IMR-90 (cell line): ENCODE data around the gene OR51E1. TPM values are rescaled to one million over a fixed set of nuclear protein-coding genes. Genes with fewer than 3 reads are reported as not detected.

ENCODE experiments used
- ATAC-seq: fragments of 200-7000 bp; cut with Tn5 transposase; 2 replicates; pipeline ENCODE4 v1.9.1; 2020; ENCODE audit warnings: low read depth, mild to moderate bottlenecking, moderate library complexity
- BruUV-seq: library from RNA; stranded (reverse); fragments of 400-500 nt; replicated peaks from 2 replicates; lab custom pipeline; 2021; lab: Mats Ljungman, UMichigan
- CTCF ChIA-PET: fragments of 300-600 bp; formaldehyde crosslinking; extraction: SDS; loops from one replicate; lab custom pipeline; 2021; ENCODE audit warnings: antibody characterized with exemption; lab: Yijun Ruan, JAX
- POLR2A ChIA-PET: fragments of 300-600 bp; sonication (Branson Sonifier 250); formaldehyde crosslinking; loops from one replicate; lab custom pipeline; 2022; ENCODE audit warnings: antibody characterized with exemption; ENCODE audit not compliant: unreplicated experiment; lab: Charles Lee
- DNase-seq: peaks from one replicate; pipeline ENCODE4 v3.0.0; 2013
- H2AFZ ChIP-seq: replicated peaks from 2 replicates; pipeline ENCODE3; 2013; ENCODE audit warnings: low read length, mild to moderate bottlenecking; ENCODE audit not compliant: poor library complexity
- H2AK5ac ChIP-seq: 2 replicates; pipeline ENCODE4 v1.6.1; 2013; ENCODE audit warnings: low read depth, low read length, inconsistent platforms
- H2AK9ac ChIP-seq: replicated peaks from 2 replicates; pipeline ENCODE3; 2013; ENCODE audit warnings: mild to moderate bottlenecking, low read depth, low read length, moderate library complexity; ENCODE audit not compliant: poor library complexity
- H2BK120ac ChIP-seq: 2 replicates; pipeline ENCODE4 v1.6.1; 2013; ENCODE audit warnings: low read depth, low read length, inconsistent platforms
- H2BK15ac ChIP-seq: 3 replicates; pipeline ENCODE4 v1.6.1; 2013; ENCODE audit warnings: low read depth, low read length, inconsistent platforms
- H2BK20ac ChIP-seq: 2 replicates; pipeline ENCODE4 v1.6.1; 2013; ENCODE audit warnings: low read depth, mild to moderate bottlenecking, inconsistent platforms, low read length, moderate library complexity
- H2BK5ac ChIP-seq: 2 replicates; pipeline ENCODE4 v1.6.1; 2013; ENCODE audit warnings: mild to moderate bottlenecking, low read depth, low read length, inconsistent platforms; ENCODE audit not compliant: poor library complexity, severe bottlenecking
- H3K14ac ChIP-seq: replicated peaks from 2 replicates; pipeline ENCODE4 v1.6.1; 2013; ENCODE audit warnings: low read depth, low read length, inconsistent platforms
- H3K18ac ChIP-seq: 2 replicates; pipeline ENCODE4 v1.6.1; 2013; ENCODE audit warnings: low read depth, low read length, control low read depth
- H3K23ac ChIP-seq: 2 replicates; pipeline ENCODE4 v1.6.1; 2013; ENCODE audit warnings: low read depth, low read length, inconsistent platforms
- H3K27ac ChIP-seq: 2 replicates; pipeline ENCODE4 v1.5.1; 2013; ENCODE audit warnings: mild to moderate bottlenecking, control low read depth, low read length; ENCODE audit not compliant: insufficient read depth
- H3K27me3 ChIP-seq: 2 replicates; pipeline ENCODE4 v1.6.1; 2013; ENCODE audit warnings: low read length; ENCODE audit not compliant: control insufficient read depth, insufficient read depth
- H3K36me3 ChIP-seq: 2 replicates; pipeline ENCODE4 v1.6.1; 2013; ENCODE audit warnings: low read length, mixed read lengths; ENCODE audit not compliant: control insufficient read depth, insufficient read depth
- H3K4ac ChIP-seq: 2 replicates; pipeline ENCODE4 v1.6.1; 2013; ENCODE audit warnings: low read depth, low read length, inconsistent platforms
- H3K4me1 ChIP-seq: 2 replicates; pipeline ENCODE4 v1.6.1; 2013; ENCODE audit warnings: low read length, mixed read lengths; ENCODE audit not compliant: control insufficient read depth, insufficient read depth
- H3K4me2 ChIP-seq: 2 replicates; pipeline ENCODE4 v1.6.1; 2013; ENCODE audit warnings: low read depth, mild to moderate bottlenecking, control low read depth, low read length, moderate library complexity
- H3K4me3 ChIP-seq: 2 replicates; pipeline ENCODE4 v1.5.1; 2013; ENCODE audit warnings: low read depth, mild to moderate bottlenecking, control low read depth, low read length, moderate library complexity; ENCODE audit not compliant: insufficient read depth
- H3K56ac ChIP-seq: 2 replicates; pipeline ENCODE4 v1.6.1; 2013; ENCODE audit warnings: low read length, inconsistent platforms; ENCODE audit not compliant: insufficient read depth; ENCODE audit errors: extremely low read depth
- H3K79me1 ChIP-seq, 2 experiments: 2 replicates each; pipeline ENCODE4 v1.6.1; 2013; ENCODE audit warnings: low read length in 2 of 2, inconsistent platforms in 1 of 2, low read depth in 1 of 2
- H3K9ac ChIP-seq: 2 replicates; pipeline ENCODE4 v1.6.1; 2013; ENCODE audit warnings: low read depth, low read length, control low read depth
- H3K9me1 ChIP-seq: 2 replicates; pipeline ENCODE4 v1.6.1; 2013; ENCODE audit warnings: low read length, inconsistent platforms; ENCODE audit not compliant: insufficient read depth
- H3K9me3 ChIP-seq: 2 replicates; pipeline ENCODE4 v1.6.1; 2013; ENCODE audit warnings: low read length; ENCODE audit not compliant: control insufficient read depth, insufficient read depth
- H4K20me1 ChIP-seq: 2 replicates; pipeline ENCODE4 v1.6.1; 2013; ENCODE audit warnings: low read length, inconsistent platforms; ENCODE audit not compliant: insufficient read depth
- H4K5ac ChIP-seq: 2 replicates; pipeline ENCODE4 v1.6.1; 2013; ENCODE audit warnings: mild to moderate bottlenecking, low read depth, low read length, control low read depth
- H4K8ac ChIP-seq, 2 experiments: 2 replicates each; pipeline ENCODE4 v1.6.1; 2013; ENCODE audit warnings: low read depth in 2 of 2, low read length in 2 of 2, control low read depth in 1 of 2, inconsistent platforms in 1 of 2
- H4K91ac ChIP-seq: 2 replicates; pipeline ENCODE4 v1.6.1; 2013; ENCODE audit warnings: low read depth, low read length, inconsistent platforms; ENCODE audit not compliant: insufficient read depth
- CEBPB ChIP-seq: IDR thresholded peaks from 2 replicates; pipeline ENCODE4 v1.6.1; 2012; ENCODE audit warnings: low read depth, low read length, improper control_type of control experiment
- NFE2L2 ChIP-seq: fragments of 150-350 bp; IDR thresholded peaks from 2 replicates; pipeline ENCODE4 v1.6.1; 2016; ENCODE audit warnings: low read depth, mild to moderate bottlenecking, low read length
- USF2 ChIP-seq: fragments of 150-350 bp; IDR thresholded peaks from 2 replicates; pipeline ENCODE4 v1.6.1; 2017; ENCODE audit warnings: mild to moderate bottlenecking, antibody characterized with exemption, low read length, low read depth
- WGBS, 2 experiments: methylation state at CpG; one replicate each; pipeline versions ENCODE4 v1.1.5 to v1.1.7; 2013; ENCODE audit warnings: missing lambda C conversion rate in 2 of 2; ENCODE audit not compliant: insufficient read length in 1 of 2; ENCODE audit errors: extremely low coverage in 2 of 2; 5-methylcytosine and 5-hydroxymethylcytosine counted together
- dilution Hi-C: fragments of 300-500 bp; cut with HindIII; formaldehyde crosslinking; loops from one replicate; pipeline ENCODE4 v1.14.3; 2018; ENCODE audit warnings: low sequenced_read_pairs; ENCODE audit not compliant: unreplicated experiment
- in situ Hi-C: fragments of 300-500 bp; cut with MboI; formaldehyde crosslinking; loops from 3 replicates; pipeline ENCODE4 v1.14.3; 2019; ENCODE audit warnings: low sequenced_read_pairs, inconsistent platforms, mixed read lengths
- intact Hi-C: fragments of 100-400 bp; cut with micrococcal nuclease; formaldehyde crosslinking; loops from 2 replicates; pipeline ENCODE4 v1.10.0; 2022
- polyA plus RNA-seq, 3 experiments: library from polyadenylated mRNA; depleted of rRNA; stranded (reverse); fragments of >200 nt; gene quantifications; 2 replicates each; pipeline ENCODE4 v1.2.3, GENCODE V29; 2012; ENCODE audit warnings: low replicate concordance in 1 of 3
- total RNA-seq: library from RNA; depleted of rRNA; stranded (reverse); fragments of >200 nt; gene quantifications from 2 replicates; pipeline ENCODE4 v1.2.3, GENCODE V29; 2012

The OR51E1 gene
- total and polyA plus RNA-seq, 2 of the 4 experiments (the other 2 are of a cell fraction), result 0.02 TPM; not detected in 1

GRCh38 chr11:4664183-4664582 lies 20.4 kb downstream of the OR51E1 start:
- DNase-seq, result no peak
- H2AK9ac ChIP-seq, result no peak overlapping the region
- in situ Hi-C loops (no loop called here), dilution Hi-C loops (no loop called here), intact Hi-C loops (no loop called here)
- peaks cover 2% of the 10 kb centered on the region; the same call in 1 of the 2 replicates for H3K4me1 ChIP-seq
- H2AFZ ChIP-seq, result no peak overlapping the region
- no peak overlapping the region for H3K14ac ChIP-seq
- H2BK20ac ChIP-seq, result no peak overlapping the region
- ChIA-PET CTCF (no interaction called here), POLR2A (no interaction called here)
- H3K36me3 ChIP-seq, result no peaks in the 10 kb centered on the region
- no peak overlapping the region for H3K9ac ChIP-seq
- TF ChIP-seq NFE2L2 (no peak), USF2 (no peak), CEBPB (no peak)
- no peak overlapping the region for H2AK5ac ChIP-seq
- H3K4me2 ChIP-seq, result no peak overlapping the region
- H3K79me1 ChIP-seq, result no peaks in the 10 kb centered on the region
- WGBS, 2 experiments, result no CpG with 5 or more reads among the region's 3 CpGs
- no peak overlapping the region for H3K4me3 ChIP-seq
- no peak overlapping the region for H4K91ac ChIP-seq
- no peak overlapping the region for H3K4ac ChIP-seq
- no peaks in the 10 kb centered on the region for H4K20me1 ChIP-seq
- H2BK120ac ChIP-seq, result no peak overlapping the region
- no peak overlapping the region for H2BK15ac ChIP-seq
- no peaks in the 10 kb centered on the region for H3K27me3 ChIP-seq
- no peaks in the 10 kb centered on the region for H3K9me3 ChIP-seq
- no peak overlapping the region for H4K5ac ChIP-seq
- no peak overlapping the region for H3K23ac ChIP-seq
- H3K9me1 ChIP-seq, result peaks cover 8% of the 10 kb centered on the region; the same call in 1 of the 2 replicates
- H2BK5ac ChIP-seq, result no peak overlapping the region
- ATAC-seq, result no peak
- no TSS peak for BruUV-seq
- no peak overlapping the region for H4K8ac ChIP-seq
- H3K27ac ChIP-seq, result no peak overlapping the region
- H3K18ac ChIP-seq, result no peak overlapping the region
- no peak overlapping the region for H3K56ac ChIP-seq
